ENCODE results near the gene MEF2C. TPM values are rescaled to one million over a fixed set of nuclear protein-coding genes. Genes with fewer than 3 reads are reported as not detected.

Gene MEF2C
- total RNA-seq, 1 experiment from 2014 or later: 13.0 TPM

- ChIA-PET RAD21 (ENCODE audit: low non-redundant PET in 1 of 2, low total read pairs in 2 of 2, uncharacterized antibody in 2 of 2, unreplicated experiment in 2 of 2) (no interaction called here), POLR2A (no interaction called here), CTCF (no interaction called here)
- TF ChIP-seq ZNF274 (IDR thresholded peaks at IDR 0.05; ENCODE audit: low read depth, low read length): no peak
- no TSS peak for BruUV-seq (replicated peaks)
- no peaks in the 10 kb centered on the region for H3K36me3 ChIP-seq (ENCODE audit: control insufficient read depth in 1 of 2, insufficient read depth in 2 of 2, low read length in 2 of 2)
- H4K20me1 ChIP-seq (ENCODE audit: insufficient read depth): no peaks in the 10 kb centered on the region
- no peaks in the 10 kb centered on the region for H3K9me3 ChIP-seq (ENCODE audit: control insufficient read depth in 1 of 2, insufficient read depth in 1 of 2, low read depth in 1 of 2, low read length in 2 of 2)
- H3K4me3 ChIP-seq (replicated peaks in 1 of 2; ENCODE audit: low read depth in 1 of 2, low read length in 2 of 2): no peak overlapping the region
- no peaks in the 10 kb centered on the region for H3K79me2 ChIP-seq (ENCODE audit: insufficient read depth, low read length)
- intact Hi-C loops (cut with micrococcal nuclease): no loop called here
- H3K9me2 ChIP-seq (ENCODE audit: insufficient read depth): no peaks in the 10 kb centered on the region
- H3K4me1 ChIP-seq (ENCODE audit: control insufficient read depth in 1 of 2, insufficient read depth in 2 of 2, low read length in 2 of 2): peaks cover 25 to 39% of the 10 kb centered on the region in 2 experiments
- H2AFZ ChIP-seq (ENCODE audit: low read depth, low read length, poor library complexity, severe bottlenecking): no peak overlapping the region
- no peak overlapping the region for H3K4me2 ChIP-seq (ENCODE audit: low read length)
- no peaks in the 10 kb centered on the region for H3K27me3 ChIP-seq (ENCODE audit: insufficient read depth, low read length)
- DNase-seq (ENCODE audit: low read depth, low spot score) (no peak), ATAC-seq (no peak)
- H3K9ac ChIP-seq (ENCODE audit: low read length): no peak overlapping the region
- H3K27ac ChIP-seq (ENCODE audit: low read depth, low read length): no peak overlapping the region
Measured at GRCh38 chr5:88782571-88782970, 100.4 kb downstream of the MEF2C start.

- no peak for TF ChIP-seq FOSL1 (IDR thresholded peaks at IDR 0.05; ENCODE audit: low read depth)
- no peak for TF ChIP-seq RAD21 (IDR thresholded peaks at IDR 0.05; ENCODE audit: low read depth)
- no peak for TF ChIP-seq CEBPB (IDR thresholded peaks at IDR 0.05; ENCODE audit: low read depth)
- H3K36me3 ChIP-seq (ENCODE audit: control insufficient read depth in 1 of 2, insufficient read depth in 2 of 2, low read length in 2 of 2): no peaks in the 10 kb centered on the region
- no peaks in the 10 kb centered on the region for H4K20me1 ChIP-seq (ENCODE audit: insufficient read depth)
- H3K9me3 ChIP-seq (ENCODE audit: control insufficient read depth in 1 of 2, insufficient read depth in 1 of 2, low read depth in 1 of 2, low read length in 2 of 2): no peaks in the 10 kb centered on the region
- CTCF ChIA-PET: no interaction called here
- H3K27me3 ChIP-seq (ENCODE audit: insufficient read depth, low read length): no peaks in the 10 kb centered on the region
- peaks cover 15 to 22% of the 10 kb centered on the region in 2 experiments for H3K4me1 ChIP-seq (ENCODE audit: control insufficient read depth in 1 of 2, insufficient read depth in 2 of 2, low read length in 2 of 2)
- no peaks in the 10 kb centered on the region for H3K79me2 ChIP-seq (ENCODE audit: insufficient read depth, low read length)
- RAD21 ChIA-PET (ENCODE audit: low non-redundant PET in 1 of 2, low total read pairs in 2 of 2, uncharacterized antibody in 2 of 2, unreplicated experiment in 2 of 2): no interaction called here
- no peak overlapping the region for H2AFZ ChIP-seq (ENCODE audit: low read depth, low read length, poor library complexity, severe bottlenecking)
- no peak overlapping the region for H3K9ac ChIP-seq (ENCODE audit: low read length)
- DNase-seq (ENCODE audit: low read depth, low spot score) (no peak), ATAC-seq (no peak)
- H3K4me3 ChIP-seq (replicated peaks in 1 of 2; ENCODE audit: low read depth in 1 of 2, low read length in 2 of 2): no peak overlapping the region
- intact Hi-C loops (cut with micrococcal nuclease): no loop called here
- H3K27ac ChIP-seq (ENCODE audit: low read depth, low read length): no peak overlapping the region
- no TSS peak for BruUV-seq (replicated peaks)
- POLR2A ChIA-PET: no interaction called here
- H3K9me2 ChIP-seq (ENCODE audit: insufficient read depth): no peaks in the 10 kb centered on the region
- H3K4me2 ChIP-seq (ENCODE audit: low read length): no peak overlapping the region
Measured at GRCh38 chr5:88780736-88781135, 102.2 kb downstream of the MEF2C start.

GRCh38 chr5:88778736-88779135, 104.2 kb downstream of the MEF2C start:
- ChIA-PET POLR2A (no interaction called here), CTCF (no interaction called here), RAD21 (ENCODE audit: low non-redundant PET in 1 of 2, low total read pairs in 2 of 2, uncharacterized antibody in 2 of 2, unreplicated experiment in 2 of 2) (no interaction called here)
- H3K36me3 ChIP-seq (ENCODE audit: control insufficient read depth in 1 of 2, insufficient read depth in 2 of 2, low read length in 2 of 2): no peaks in the 10 kb centered on the region
- ATAC-seq (no peak), DNase-seq (ENCODE audit: low read depth, low spot score) (no peak)
- no peak overlapping the region for H3K9ac ChIP-seq (ENCODE audit: low read length)
- no peaks in the 10 kb centered on the region for H4K20me1 ChIP-seq (ENCODE audit: insufficient read depth)
- no peaks in the 10 kb centered on the region for H3K79me2 ChIP-seq (ENCODE audit: insufficient read depth, low read length)
- peaks cover 6 to 9% of the 10 kb centered on the region in 2 experiments for H3K4me1 ChIP-seq (ENCODE audit: control insufficient read depth in 1 of 2, insufficient read depth in 2 of 2, low read length in 2 of 2)
- H3K27ac ChIP-seq (ENCODE audit: low read depth, low read length): no peak overlapping the region
- H2AFZ ChIP-seq (ENCODE audit: low read depth, low read length, poor library complexity, severe bottlenecking): no peak overlapping the region
- H3K4me3 ChIP-seq (replicated peaks in 1 of 2; ENCODE audit: low read depth in 1 of 2, low read length in 2 of 2): no peak overlapping the region
- H3K4me2 ChIP-seq (ENCODE audit: low read length): no peak overlapping the region
- BruUV-seq (replicated peaks): no TSS peak
- H3K9me2 ChIP-seq (ENCODE audit: insufficient read depth): no peaks in the 10 kb centered on the region
- intact Hi-C loops (cut with micrococcal nuclease): no loop called here
- no peaks in the 10 kb centered on the region for H3K27me3 ChIP-seq (ENCODE audit: insufficient read depth, low read length)
- H3K9me3 ChIP-seq (ENCODE audit: control insufficient read depth in 1 of 2, insufficient read depth in 1 of 2, low read depth in 1 of 2, low read length in 2 of 2): no peaks in the 10 kb centered on the region
- TF ChIP-seq YY1 (IDR thresholded peaks at IDR 0.05; ENCODE audit: extremely low read depth, insufficient replicate concordance, low read depth, low read length): no peak
- no peak for TF ChIP-seq CTCF (IDR thresholded peaks at IDR 0.05 in 2 of 3, conservative IDR thresholded peaks at IDR 0.05 in 1 of 3; ENCODE audit: borderline replicate concordance in 1 of 3, insufficient read depth in 1 of 3, low read depth in 2 of 3, low read length in 2 of 3)
- TF ChIP-seq ELF1 (IDR thresholded peaks at IDR 0.05; ENCODE audit: borderline replicate concordance, low read depth): no peak
- no peak for TF ChIP-seq POLR2AphosphoS5 (IDR thresholded peaks at IDR 0.05; ENCODE audit: low read depth, low read length)
- TF ChIP-seq EZH2 (IDR thresholded peaks at IDR 0.05): no peak
- no peak for TF ChIP-seq RAD21 (IDR thresholded peaks at IDR 0.05; ENCODE audit: low read depth)
- TF ChIP-seq FOSL1 (IDR thresholded peaks at IDR 0.05; ENCODE audit: low read depth): no peak
- no peak for TF ChIP-seq MAX (IDR thresholded peaks at IDR 0.05)
- TF ChIP-seq ZFX (IDR thresholded peaks at IDR 0.05): no peak
- no peak for TF ChIP-seq SRF (IDR thresholded peaks at IDR 0.05; ENCODE audit: low read depth)
- TF ChIP-seq CBX3 (IDR thresholded peaks at IDR 0.05; ENCODE audit: low read depth): no peak
- no peak for TF ChIP-seq EZH2phosphoT487 (IDR thresholded peaks at IDR 0.05; ENCODE audit: borderline replicate concordance)
- no peak for TF ChIP-seq SIN3A (IDR thresholded peaks at IDR 0.05; ENCODE audit: low read depth)
